NCI-H526 treated with DMSO at 0.1 percent for 48 hours (cell line): Measurements from ENCODE around the gene RHEX.

Experiments
- DNase-seq: peaks from one replicate; lab custom pipeline; 2025; lab: John Stamatoyannopoulos, UW

The RHEX gene

DNA sequence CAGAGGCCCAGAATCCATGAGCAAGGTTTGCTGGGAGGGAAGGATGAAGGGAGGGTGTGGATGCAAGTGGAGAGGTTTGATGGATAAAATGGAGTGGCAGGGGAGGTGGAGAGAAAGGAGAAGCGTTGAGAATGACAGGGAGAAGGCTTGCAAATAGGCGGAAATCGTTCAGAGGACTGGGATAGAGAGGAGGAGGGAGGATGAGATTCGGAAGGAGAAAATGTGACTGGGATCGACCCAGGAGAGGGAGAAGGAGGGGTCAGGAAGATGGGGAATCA, 63.8 kb downstream of the RHEX start:
- no peak for DNase-seq

DNA sequence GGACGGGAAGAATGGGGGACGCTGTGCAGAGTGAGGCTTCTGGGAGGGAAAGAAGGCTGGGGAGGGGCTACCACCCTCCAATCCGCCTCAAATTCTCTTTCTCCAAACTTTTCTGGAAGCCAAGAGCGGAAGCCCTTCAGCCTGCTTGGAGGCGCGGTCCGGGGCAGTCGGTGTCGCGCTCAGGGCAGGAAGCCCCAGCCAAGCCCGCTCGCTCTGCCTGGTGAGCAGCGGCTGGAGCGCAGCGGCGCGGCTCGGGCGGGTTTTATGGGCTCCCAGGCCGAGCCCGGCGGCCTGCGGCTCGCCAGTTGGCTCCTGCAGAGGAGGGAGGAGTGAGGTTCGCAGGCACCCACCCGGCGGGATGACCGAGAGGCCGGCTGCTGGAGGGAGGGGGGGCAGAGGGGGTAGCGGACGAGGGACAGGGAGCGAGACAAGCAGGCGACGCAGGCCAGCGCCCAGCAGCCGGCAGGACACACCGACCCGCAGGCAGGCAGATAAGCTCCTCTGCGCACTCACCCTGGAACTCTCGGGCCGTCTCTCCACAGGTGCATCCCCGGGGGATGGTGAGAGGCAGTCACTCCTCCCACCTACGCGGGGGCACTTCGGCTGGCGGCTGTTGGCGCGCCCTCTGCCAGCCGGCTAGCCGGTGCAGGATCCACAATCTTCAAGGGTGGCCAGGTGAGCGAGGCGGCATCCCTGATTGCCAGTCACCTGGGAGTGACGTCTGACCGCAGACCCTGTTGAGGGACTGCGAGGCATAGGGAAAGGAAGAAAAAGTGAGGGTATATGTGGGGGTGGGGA, 64.4 kb downstream of the RHEX start, which contains the start of gene AVPR1B:
AVPR1B (minus strand) TSS at position 238 of the 798 bp plus-strand sequence. CDS start 498 bp downstream, outside the sequence.
- DNase-seq = peak; percentile 32

DNA sequence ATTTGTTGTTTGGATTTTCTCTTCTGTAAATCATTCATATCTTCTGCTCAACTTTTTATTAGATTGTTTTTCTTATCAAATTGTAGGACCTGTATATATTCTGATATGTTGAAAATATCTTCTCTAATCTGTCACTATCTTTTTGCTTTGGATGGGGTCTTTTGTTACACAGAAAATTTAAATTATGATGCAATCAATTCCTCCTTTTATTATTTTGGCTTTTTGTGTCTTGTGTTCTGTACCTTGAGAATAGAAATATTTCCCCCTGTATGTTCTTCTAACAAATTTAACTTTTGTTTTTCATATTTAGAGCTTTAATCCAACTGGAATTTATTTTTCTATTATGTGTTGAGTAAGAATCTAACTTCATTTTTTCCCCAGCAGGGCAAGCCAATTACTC, 67.4 kb downstream of the RHEX start:
- DNase-seq = no peak

DNA sequence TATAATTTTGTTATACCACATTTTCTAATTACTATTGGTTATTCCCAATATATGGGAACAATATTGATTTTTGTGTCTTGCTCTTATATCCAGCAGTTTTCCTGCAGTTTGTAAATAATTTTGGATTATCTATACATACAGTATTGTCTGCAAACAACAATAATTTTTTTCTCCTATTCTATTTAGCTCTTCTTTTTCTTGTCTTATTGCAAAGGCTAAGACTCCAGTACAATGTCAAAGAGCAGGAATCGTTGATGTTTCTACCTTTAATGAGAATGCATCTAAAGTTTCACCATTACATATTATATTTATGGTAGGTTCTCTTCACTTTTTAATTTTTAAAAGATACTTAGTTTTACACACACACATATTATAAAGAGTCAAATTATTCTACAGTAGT, 68.3 kb downstream of the RHEX start:
- DNase-seq = no peak

DNA sequence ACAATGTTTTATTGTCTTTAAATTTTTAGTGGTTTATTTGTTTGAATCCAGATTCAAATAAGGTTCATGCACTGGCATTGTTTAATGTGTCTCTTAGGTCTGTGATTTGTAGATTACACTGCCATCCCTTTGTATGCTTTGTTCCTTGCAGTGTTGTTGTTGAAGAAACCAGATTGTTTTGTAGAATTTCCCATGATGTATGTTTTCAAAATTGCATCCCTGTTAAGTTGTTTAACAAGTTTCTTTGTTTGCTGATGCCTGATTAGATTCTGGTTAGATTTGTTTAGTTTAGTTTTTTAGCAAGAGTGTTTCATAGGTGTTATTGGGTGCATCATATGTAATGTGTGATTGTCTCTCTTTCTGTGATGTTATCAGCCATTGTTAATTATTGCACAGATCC, 69.7 kb downstream of the RHEX start:
- DNase-seq = no peak

DNA sequence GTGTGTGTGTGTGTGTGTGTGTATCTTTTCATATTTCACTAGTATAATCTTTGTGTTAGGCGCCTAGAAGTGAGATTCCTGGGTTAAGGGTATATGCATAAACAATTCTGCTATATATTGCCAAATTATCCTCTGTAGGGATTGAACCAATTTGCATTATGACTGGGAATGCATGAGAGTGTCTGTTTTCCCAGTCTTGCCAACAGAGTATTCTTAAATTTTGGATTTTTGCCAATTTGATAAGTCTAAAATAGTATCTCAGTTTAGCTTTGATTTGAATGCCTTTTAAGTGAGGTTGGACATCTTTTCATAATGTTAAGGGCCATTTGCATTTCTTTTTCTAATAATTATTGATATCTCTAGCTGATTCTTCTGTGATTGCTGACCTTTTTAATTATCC, 72.4 kb downstream of the RHEX start:
- DNase-seq = no peak

DNA sequence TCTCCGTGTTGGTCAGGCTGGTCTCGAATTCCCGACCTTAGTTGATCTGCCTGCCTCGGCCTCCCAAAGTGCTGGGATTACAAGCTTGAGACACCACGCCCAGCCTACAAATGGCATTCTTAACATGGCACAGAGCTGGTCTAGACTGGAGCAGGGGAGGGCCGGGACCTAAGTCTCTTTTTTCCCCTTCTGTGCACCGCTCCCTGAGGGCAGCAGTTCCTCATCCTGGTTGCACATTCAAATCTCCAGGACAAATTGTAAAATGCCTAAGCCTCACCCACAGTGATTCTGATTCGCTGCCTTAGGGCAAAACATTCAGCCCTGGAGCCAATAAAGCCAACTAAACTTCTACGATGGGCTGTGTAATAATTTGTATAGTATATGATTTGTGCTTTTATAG, 74.4 kb downstream of the RHEX start:
- no peak for DNase-seq

DNA sequence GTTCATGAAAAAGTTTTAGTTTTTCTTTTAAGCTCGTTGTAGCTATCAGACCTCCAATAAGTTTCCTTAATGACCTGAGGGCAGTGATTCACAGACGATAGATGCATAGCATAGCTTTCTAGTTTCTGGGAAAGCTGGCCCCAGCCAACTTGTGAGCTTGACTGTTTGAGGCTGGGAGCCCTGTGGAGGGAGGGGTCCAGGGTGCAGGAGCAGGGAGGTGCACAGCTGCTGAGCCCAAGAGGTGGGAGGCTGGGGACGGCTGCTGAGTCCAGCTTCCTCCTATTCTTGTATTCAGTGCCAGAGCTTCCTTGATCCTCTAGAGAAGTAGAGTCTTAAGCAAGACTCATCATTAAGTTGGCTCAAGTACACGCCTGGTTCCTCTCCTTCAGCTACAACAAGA, 75.2 kb downstream of the RHEX start:
- DNase-seq = no peak

DNA sequence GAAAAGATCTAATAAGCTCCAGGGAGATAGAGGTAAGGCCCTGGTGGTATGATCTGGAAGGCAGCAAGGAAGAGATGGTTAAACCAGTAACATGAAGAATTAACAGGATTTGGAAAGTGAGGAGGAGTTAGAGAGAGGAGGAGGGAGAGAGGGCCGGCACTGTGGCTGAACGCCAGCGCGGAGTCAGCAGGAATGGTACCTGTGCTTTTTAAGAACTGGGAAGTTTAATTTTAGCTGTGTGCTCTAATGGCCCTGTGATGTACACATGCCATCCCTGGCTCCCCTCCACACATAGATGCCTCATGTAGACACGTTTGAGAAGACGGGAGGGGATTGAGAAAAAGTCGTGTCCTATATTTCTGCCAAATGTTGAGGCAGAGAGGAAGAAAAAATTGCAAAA, 78.1 kb downstream of the RHEX start:
- DNase-seq = no peak

DNA sequence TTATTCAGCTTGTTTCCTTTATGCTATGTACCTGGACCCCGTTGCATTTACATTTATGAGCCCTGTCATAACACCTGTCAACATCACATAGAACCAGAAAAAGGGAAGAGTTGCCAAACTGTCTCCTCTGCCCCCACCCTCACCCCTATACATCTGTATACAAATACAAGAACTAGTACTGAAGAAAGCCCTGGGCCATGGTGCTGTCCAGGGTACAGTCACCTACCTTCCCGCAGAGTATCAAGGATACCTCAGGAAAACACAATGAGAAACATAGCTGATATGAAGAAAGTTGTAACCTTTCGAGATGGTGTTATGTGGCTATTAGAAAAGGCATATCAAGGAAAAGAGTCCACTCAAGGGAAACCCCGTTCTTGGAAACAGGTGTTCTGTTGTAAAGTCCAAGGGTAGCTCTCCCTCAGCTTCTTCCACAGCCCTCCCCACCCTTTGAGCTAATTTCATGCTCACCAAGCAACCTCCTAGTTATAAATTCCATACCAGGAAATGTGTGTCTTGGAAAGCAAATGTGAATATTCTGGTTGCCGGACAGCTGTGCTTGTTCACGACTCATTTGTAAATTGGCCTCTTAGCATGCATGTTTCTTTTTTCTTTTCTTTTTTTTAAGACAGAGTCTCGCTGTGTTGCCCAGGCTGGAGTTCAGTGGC, 80.9 kb downstream of the RHEX start:
- DNase-seq = no peak

DNA sequence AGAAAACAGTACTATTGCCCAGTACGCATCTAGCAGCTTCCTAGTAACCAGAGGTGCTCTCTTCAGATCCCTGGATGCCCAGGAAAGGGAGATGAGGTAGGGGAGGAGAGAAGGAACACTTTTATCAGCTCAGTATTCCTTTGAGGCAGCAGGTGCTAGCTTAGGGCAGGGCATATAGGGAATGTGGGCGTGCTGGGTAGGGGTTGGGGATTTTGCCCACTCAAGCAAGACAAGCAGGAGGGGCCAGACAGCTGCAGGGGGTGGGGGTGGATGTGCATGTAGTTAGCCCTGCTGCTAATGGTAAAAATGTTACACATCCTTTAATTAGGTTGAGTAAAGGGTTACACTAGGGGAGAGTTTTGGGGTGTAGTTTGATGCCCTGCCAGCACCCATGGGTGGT, 82.3 kb downstream of the RHEX start:
- no peak for DNase-seq

DNA sequence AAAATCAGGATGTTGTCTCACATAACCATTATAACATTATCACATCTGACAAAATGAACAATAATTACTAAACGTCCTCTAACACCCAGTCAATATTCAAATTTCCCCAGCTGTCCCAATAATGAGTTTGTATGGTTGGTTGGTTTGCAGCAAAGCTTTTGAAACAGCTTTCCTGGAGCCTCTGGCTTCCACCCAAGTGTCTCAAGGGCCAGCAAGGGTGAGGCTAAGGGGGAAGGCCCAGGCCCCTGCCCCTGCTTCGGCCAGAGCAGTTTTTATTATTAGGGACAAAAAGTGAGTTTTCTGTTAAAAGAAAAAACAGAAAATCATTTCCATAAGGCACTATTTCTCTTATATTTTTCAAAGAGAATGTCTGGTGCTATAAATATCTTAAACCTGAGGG, 83.3 kb downstream of the RHEX start:
- DNase-seq = no peak

DNA sequence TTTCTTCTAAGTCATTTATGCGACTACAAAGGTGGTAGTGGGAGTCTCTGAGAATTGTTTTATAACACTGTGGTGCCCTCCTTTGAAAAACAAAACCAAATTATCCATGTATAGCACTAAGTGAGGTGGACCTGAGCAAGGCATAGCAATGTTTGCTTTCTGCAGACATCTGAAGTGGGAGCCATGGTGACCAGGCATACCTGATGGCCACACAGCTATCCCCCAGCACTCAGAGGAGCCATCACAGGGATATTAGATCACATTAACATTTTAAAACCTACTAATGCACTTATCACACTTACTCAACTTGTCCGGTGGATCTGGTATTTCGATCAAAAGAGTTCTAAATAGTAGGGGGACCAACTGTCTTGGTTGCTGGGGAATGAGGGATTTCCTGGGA, 89.0 kb downstream of the RHEX start:
- DNase-seq = no peak

DNA sequence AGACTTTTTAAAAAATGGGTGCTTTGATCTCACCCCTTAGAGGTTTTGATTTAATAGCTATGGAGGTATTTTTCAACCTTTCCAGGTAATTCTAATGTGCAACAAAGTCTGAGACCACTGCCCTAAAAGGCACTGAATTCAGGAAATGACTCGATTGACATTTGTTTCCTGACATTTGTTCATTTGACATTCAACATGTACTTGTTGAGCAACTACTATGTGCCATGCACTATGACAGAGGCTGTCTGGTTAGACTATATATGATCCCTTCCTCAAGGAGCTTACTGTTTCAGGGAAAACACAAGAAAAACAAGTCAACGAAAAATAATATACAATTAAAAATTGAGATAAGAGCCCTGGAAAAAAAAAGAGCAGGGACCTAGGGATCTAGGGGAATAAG, 89.8 kb downstream of the RHEX start:
- DNase-seq = no peak

DNA sequence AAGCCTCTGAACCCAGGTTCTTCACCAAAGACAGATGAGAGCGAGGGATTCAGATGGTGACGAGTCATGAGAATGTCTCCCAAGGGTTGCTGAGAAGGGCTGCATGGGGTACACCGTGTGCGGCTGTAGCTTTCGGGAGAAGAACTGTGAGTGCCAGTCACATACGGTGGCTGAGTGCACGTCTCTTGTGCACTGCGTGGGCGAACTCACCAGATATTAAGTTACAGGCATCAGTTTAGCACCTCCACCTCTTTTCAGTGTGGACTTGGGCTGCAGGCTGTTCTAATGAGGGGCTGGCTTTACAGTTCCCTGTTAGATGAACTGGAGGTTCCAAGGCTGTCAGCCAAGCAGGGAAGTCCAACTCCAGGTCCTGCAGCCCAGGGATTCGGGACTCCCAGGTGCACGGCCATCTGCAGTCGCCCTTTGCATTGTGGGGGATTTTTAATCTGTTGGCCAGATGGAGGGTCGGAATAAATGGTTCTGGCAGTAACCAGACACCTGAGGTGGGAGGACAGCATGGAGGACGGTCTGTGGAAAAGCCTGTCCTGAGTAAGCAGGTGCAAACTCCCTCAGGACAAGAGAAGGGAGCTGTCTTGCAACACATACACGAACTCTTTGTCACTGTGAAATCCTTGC, 90.7 kb downstream of the RHEX start:
- no peak for DNase-seq

DNA sequence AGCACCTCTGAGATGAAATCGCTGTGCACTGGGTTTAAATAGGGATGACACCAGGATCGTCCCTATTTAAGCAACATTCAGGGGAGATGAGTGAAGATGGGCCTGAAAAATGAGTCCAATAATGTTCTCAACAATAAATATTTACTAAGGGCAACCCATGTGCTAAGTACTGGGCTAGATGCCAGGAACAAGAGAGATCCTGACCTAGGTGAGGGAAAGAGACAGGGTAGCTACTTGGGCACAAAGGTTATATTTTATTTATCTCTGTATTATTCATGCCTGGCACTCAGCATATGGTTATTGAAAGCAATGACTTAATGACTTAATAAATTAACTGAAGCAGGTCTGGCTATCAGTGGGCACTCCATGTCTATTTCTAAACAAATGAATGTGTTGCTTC, 91.6 kb downstream of the RHEX start:
- no peak for DNase-seq

DNA sequence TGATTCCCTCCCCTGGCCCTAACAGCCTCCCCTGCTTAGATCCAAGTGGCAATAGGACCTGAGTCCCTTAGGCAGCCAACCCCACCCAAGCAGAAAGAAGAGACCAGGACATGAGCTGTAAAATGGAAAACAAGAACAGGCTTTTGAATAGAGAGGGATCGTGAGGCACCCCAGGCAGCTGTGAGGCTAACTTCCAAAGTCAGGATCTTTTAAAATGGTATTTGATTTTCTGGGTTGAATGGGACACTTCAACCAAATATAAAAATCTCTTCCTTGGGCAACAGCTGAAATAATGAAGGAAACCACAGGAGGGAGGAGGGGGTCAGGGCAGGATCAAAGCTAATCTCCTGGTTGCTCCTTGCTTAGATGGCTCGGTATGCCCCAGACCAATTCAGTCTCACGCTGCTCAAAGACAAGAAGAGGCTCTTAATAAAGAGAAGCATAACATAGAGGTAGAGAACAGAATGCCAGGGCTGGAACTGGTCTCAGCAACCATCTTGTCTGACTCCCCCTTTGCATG, 92.9 kb downstream of the RHEX start:
- no peak for DNase-seq
